HG03045 (cell line): Measurements from ENCODE around the gene CADPS2.

Experiments used
- ATAC-seq: cut with Tn5 transposase; IDR thresholded peaks from one replicate; pipeline ENCODE4 v1.9.1; 2021; ENCODE audit warnings: mild to moderate bottlenecking, moderate library complexity; ENCODE audit not compliant: unreplicated experiment

Gene CADPS2

GRCh38 chr7:122544463-122544862 lies 341.8 kb downstream of the CADPS2 start:
- peak; percentile 76 for ATAC-seq

GRCh38 chr7:122543891-122544290 lies 342.4 kb downstream of the CADPS2 start:
- ATAC-seq: no peak

GRCh38 chr7:122543166-122543565 lies 343.1 kb downstream of the CADPS2 start:
- no peak for ATAC-seq

- no peak for ATAC-seq
Observed at GRCh38 chr7:122535086-122535485, 351.2 kb downstream of the CADPS2 start.

- ATAC-seq: no peak
Observed at GRCh38 chr7:122532406-122533269, 353.6 kb downstream of the CADPS2 start.

GRCh38 chr7:122528879-122529481 lies 357.3 kb downstream of the CADPS2 start:
- ATAC-seq: no peak

- no peak for ATAC-seq
Observed at GRCh38 chr7:122525355-122525754, 360.9 kb downstream of the CADPS2 start.

GRCh38 chr7:122521767-122522166 lies 364.5 kb downstream of the CADPS2 start:
- no peak for ATAC-seq

GRCh38 chr7:122520971-122521555 lies 365.2 kb downstream of the CADPS2 start:
- ATAC-seq: no peak

GRCh38 chr7:122518488-122518887 lies 367.8 kb downstream of the CADPS2 start:
- ATAC-seq: no peak

- no peak for ATAC-seq
Observed at GRCh38 chr7:122517576-122517975, 368.7 kb downstream of the CADPS2 start.

- no peak for ATAC-seq
Observed at GRCh38 chr7:122515404-122515803, 370.9 kb downstream of the CADPS2 start.

GRCh38 chr7:122511268-122511667 lies 375.0 kb downstream of the CADPS2 start:
- ATAC-seq: no peak

- ATAC-seq: no peak
Observed at GRCh38 chr7:122507591-122507990, 378.7 kb downstream of the CADPS2 start.

- ATAC-seq: no peak
Observed at GRCh38 chr7:122492007-122492406, 394.3 kb downstream of the CADPS2 start.

- no peak for ATAC-seq
Observed at GRCh38 chr7:122488241-122488640, 398.0 kb downstream of the CADPS2 start.

GRCh38 chr7:122487131-122487530 lies 399.1 kb downstream of the CADPS2 start:
- no peak for ATAC-seq

GRCh38 chr7:122485856-122486255 lies 400.4 kb downstream of the CADPS2 start:
- ATAC-seq: no peak

GRCh38 chr7:122482212-122482611 lies 404.0 kb downstream of the CADPS2 start:
- no peak for ATAC-seq

GRCh38 chr7:122470859-122471258 lies 415.4 kb downstream of the CADPS2 start:
- ATAC-seq: no peak

- ATAC-seq: no peak
Observed at GRCh38 chr7:122468945-122469344, 417.3 kb downstream of the CADPS2 start.
